Fibroblast of mammary gland (primary cell): Measurements from ENCODE around the gene SGMS2.

Source experiments
- DNase-seq: peaks from one replicate; pipeline ENCODE4 v3.0.0-alpha.2; 2010; ENCODE audit warnings: low read depth
- H3K4me3 ChIP-seq: 2 replicates; pipeline ENCODE4 v1.5.1; 2011; ENCODE audit warnings: low read depth, mild to moderate bottlenecking, low read length, moderate library complexity; ENCODE audit not compliant: control insufficient read depth
- TF ChIP-seq, protein P1 (sequence below): conservative IDR thresholded peaks from 2 replicates; pipeline ENCODE4 v1.5.1; 2011; ENCODE audit warnings: low read depth, low read length, inconsistent platforms; ENCODE audit not compliant: control insufficient read depth, insufficient read depth

SGMS2 gene

DNA sequence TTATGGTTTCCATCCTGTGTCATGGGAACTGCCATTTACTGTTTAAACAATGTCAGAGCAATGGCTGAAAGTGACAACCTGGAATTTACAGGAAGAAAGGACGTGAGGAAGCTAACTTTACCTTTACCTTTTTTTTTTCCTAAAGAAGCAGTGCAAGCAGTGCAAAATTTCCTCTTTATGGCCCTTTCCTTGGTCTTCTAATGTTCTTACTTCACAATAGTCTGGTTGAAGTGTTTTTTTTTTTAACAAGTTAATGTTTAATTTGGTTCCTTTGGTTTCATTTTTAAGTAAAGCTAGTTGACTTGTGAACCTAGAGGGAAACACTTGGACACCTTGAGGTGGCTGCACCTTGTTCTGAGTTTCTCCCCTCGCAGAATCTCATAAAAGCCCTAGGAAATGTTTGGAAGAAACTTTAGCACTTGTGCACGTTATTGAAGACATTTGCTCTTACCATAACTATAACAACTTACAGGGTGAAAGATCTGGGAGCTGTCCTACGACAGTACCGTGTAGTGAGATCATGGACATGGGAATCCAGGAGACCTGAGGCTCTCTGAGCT is 1.8 kb downstream of the SGMS2 start:
- TF ChIP-seq, protein P1, sequence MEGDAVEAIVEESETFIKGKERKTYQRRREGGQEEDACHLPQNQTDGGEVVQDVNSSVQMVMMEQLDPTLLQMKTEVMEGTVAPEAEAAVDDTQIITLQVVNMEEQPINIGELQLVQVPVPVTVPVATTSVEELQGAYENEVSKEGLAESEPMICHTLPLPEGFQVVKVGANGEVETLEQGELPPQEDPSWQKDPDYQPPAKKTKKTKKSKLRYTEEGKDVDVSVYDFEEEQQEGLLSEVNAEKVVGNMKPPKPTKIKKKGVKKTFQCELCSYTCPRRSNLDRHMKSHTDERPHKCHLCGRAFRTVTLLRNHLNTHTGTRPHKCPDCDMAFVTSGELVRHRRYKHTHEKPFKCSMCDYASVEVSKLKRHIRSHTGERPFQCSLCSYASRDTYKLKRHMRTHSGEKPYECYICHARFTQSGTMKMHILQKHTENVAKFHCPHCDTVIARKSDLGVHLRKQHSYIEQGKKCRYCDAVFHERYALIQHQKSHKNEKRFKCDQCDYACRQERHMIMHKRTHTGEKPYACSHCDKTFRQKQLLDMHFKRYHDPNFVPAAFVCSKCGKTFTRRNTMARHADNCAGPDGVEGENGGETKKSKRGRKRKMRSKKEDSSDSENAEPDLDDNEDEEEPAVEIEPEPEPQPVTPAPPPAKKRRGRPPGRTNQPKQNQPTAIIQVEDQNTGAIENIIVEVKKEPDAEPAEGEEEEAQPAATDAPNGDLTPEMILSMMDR = no peak
- DNase-seq = no peak
- peak overlapping the region; percentile 96 for H3K4me3 ChIP-seq

DNA sequence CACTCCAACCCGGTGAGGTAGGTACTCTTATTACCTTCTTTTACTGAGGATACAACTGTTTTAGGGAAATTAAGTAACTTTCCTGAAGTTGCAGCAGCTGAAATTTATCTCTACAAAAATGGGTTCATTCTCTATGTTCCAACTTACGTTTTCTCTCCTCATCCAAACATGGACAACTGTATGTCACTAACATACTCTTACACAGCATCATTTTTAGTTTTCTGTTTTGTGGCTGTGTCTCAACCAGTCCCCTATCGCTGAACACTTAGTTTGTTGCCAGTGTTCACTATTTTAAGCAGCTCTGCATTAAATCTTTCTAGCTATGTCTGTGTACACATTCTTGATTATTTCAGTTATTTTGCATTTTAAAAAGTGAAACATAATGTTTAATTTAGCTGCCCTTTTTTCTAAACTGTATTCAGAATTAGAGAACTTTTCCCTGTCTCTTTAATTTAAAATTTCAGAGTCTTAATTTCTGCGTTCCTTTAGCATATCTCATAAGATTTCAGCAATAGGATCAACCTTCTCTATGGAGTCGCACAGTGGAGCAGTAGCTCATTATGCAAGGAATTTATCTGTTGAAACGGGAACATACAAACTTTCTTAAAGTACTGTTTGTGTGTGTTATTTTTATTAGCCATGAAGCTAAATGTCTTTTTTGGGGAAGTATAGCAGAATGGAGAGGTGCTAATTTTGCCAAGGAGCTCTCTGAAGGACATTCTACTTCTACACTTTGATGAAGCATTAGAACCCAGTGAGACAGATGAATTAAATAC is 3.8 kb downstream of the SGMS2 start:
- no peak for DNase-seq
- no peak overlapping the region for H3K4me3 ChIP-seq
- TF ChIP-seq, protein P1 = no peak

DNA sequence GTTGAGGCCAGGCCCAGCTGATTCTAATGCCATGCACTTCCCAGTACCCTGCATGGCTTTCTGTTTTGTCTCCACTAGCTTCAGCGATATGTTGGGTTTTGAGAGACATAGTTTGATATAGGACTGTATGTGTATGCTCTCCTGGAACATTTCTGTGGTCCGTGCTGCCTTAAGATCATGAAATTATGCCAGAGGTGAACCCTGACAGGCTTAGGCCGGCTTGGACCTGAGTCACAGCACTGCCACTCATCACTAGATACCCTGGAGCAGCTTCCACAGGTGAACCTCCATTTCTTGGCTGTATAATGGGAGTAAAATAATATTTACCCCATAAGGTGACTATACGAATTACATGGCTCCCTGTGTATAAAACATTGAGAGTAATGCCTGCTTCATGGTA is 6.4 kb downstream of the SGMS2 start:
- no peak overlapping the region for H3K4me3 ChIP-seq
- no peak for DNase-seq
- TF ChIP-seq, protein P1 = no peak

DNA sequence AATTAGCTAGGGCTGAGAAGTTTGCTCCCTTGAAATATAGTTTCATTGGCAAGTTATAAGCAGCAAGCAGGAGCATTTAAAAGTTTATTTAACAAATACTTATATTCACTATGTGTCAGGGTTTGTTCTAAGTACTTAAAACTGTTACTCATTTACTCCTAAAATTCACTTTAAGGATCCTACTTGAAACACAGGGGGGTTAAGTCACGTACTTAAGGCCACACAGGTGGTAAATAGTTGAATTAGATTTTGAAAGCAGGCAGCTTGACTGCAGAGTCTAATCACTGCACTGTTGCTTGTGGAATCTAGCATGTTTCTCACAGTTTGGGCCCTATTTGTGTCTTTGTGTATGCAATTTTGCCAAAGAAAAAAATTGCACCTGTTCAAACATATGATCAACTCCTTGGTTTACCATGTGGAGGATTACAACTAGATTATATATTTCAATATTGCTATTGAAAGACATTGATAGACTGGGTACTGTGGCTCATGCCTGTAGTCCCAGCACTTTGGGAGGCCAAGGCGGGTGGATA is 7.6 kb downstream of the SGMS2 start:
- H3K4me3 ChIP-seq = no peak overlapping the region
- TF ChIP-seq, protein P1 = no peak
- DNase-seq = no peak

DNA sequence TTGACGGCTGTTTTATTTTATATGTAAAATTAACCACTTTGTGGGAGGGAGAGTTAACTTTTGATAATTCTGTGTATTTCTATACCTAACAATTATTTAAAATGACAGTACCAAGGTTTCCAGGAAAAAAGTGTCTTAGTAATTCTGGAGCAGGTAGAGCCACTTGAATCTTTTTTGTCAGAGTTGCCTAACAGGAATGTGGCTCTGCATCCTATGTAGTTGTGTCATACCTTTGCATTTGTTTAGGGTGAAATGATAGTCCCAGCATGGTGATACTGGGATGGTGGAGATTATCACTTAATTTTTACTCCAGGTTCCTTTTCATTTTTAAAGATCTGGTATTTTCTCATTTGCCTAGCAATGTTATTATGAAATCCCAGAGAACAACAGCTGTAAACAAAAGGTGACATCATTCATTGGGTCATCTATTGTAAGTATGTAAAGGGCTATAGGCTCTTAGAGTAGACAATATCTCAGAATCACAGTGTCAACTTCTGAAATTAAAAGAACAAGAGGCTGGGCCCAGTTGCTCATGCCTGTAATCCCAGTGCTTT is 9.6 kb downstream of the SGMS2 start:
- TF ChIP-seq, protein P1 = no peak
- no peak overlapping the region for H3K4me3 ChIP-seq
- DNase-seq = peak; percentile 23

DNA sequence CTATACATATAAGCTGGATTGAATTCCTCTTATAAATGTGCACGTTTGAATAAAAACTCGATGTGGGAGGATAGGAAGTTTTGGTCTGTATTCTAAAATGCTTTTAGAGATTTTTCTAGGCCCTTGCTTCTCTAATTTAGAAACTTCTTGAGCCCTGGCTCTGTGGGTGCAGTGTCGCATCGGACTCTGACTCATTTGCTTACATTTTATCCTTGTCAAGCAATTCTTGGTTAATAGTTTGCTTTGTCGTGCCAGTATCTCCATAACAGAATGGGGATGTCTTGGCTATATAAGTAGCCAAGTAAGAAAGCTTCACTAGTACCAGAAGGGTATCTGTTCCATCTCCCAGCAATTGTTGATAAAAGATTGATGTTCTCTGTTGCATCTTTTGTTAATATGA is 10.7 kb downstream of the SGMS2 start:
- DNase-seq = peak; percentile 49
- TF ChIP-seq, protein P1 = no peak
- no peak overlapping the region for H3K4me3 ChIP-seq
